Measurements from ENCODE around the gene VPS13A.

Gene VPS13A

GRCh38 chr9:77177143-77177893 is at the start of gene VPS13A:
Gene VPS13A (plus strand): TSS chr9:77177534. CDS start chr9:77177705, 171 bp downstream.
- in situ Hi-C loops (cut with MboI; ENCODE audit: low sequenced_read_pairs) = no loop called here

- in situ Hi-C loops (cut with MboI; ENCODE audit: low sequenced_read_pairs) = no loop called here
These were observed 49.1 kb upstream of the VPS13A start for GRCh38 chr9:77128125-77128789.

- in situ Hi-C loops (cut with MboI; ENCODE audit: low sequenced_read_pairs) = no loop called here
These were observed 45.9 kb upstream of the VPS13A start for GRCh38 chr9:77131399-77131798.

GRCh38 chr9:77133011-77133410 is 44.3 kb upstream of the VPS13A start:
- in situ Hi-C loops (cut with MboI; ENCODE audit: low sequenced_read_pairs) = no loop called here

GRCh38 chr9:77142366-77142765 is 35.0 kb upstream of the VPS13A start:
- in situ Hi-C loops (cut with MboI; ENCODE audit: low sequenced_read_pairs) = no loop called here

- in situ Hi-C loops (cut with MboI; ENCODE audit: low sequenced_read_pairs) = no loop called here
These were observed 27.5 kb upstream of the VPS13A start for GRCh38 chr9:77149879-77150278.

GRCh38 chr9:77152289-77152688 is 25.0 kb upstream of the VPS13A start:
- in situ Hi-C loops (cut with MboI; ENCODE audit: low sequenced_read_pairs) = no loop called here

GRCh38 chr9:77156646-77157371 is 20.5 kb upstream of the VPS13A start:
- in situ Hi-C loops (cut with MboI; ENCODE audit: low sequenced_read_pairs) = no loop called here

GRCh38 chr9:77158772-77159513 is 18.4 kb upstream of the VPS13A start:
- in situ Hi-C loops (cut with MboI; ENCODE audit: low sequenced_read_pairs) = no loop called here

GRCh38 chr9:77161191-77161590 is 16.1 kb upstream of the VPS13A start:
- in situ Hi-C loops (cut with MboI; ENCODE audit: low sequenced_read_pairs) = no loop called here

- in situ Hi-C loops (cut with MboI; ENCODE audit: low sequenced_read_pairs) = no loop called here
These were observed 15.4 kb upstream of the VPS13A start for GRCh38 chr9:77161966-77162365.

- in situ Hi-C loops (cut with MboI; ENCODE audit: low sequenced_read_pairs) = no loop called here
These were observed 15.0 kb upstream of the VPS13A start for GRCh38 chr9:77162366-77162765.

GRCh38 chr9:77163884-77164283 is 13.4 kb upstream of the VPS13A start:
- in situ Hi-C loops (cut with MboI; ENCODE audit: low sequenced_read_pairs) = no loop called here

GRCh38 chr9:77166193-77166592 is 11.1 kb upstream of the VPS13A start:
- in situ Hi-C loops (cut with MboI; ENCODE audit: low sequenced_read_pairs) = no loop called here

GRCh38 chr9:77170991-77171699 is 6.2 kb upstream of the VPS13A start:
- in situ Hi-C loops (cut with MboI; ENCODE audit: low sequenced_read_pairs) = no loop called here

- in situ Hi-C loops (cut with MboI; ENCODE audit: low sequenced_read_pairs) = no loop called here
These were observed 2.2 kb upstream of the VPS13A start for GRCh38 chr9:77175151-77175550.

GRCh38 chr9:77176106-77176505 is 1.2 kb upstream of the VPS13A start:
- in situ Hi-C loops (cut with MboI; ENCODE audit: low sequenced_read_pairs) = no loop called here

GRCh38 chr9:77176686-77177142 is 620 bp upstream of the VPS13A start:
- in situ Hi-C loops (cut with MboI; ENCODE audit: low sequenced_read_pairs) = no loop called here

GRCh38 chr9:77177894-77178794 is 810 bp downstream of the VPS13A start:
- in situ Hi-C loops (cut with MboI; ENCODE audit: low sequenced_read_pairs) = no loop called here
